Stimulated activated CD8-positive, alpha-beta memory T cell treated with anti-CD3 and anti-CD28 coated beads, Interleukin-12 subunit alpha, Interleukin-12 subunit beta, amount 100 ng/mL, for 1 hour (primary cell): ENCODE results near the gene SCART1.
"Not testable (repeated sequence)": the region's sequence is repeated elsewhere in the genome, so short reads cannot be mapped to it uniquely, and the experiment has no call there.

Experiments
- DNase-seq: peaks from one replicate; pipeline ENCODE4 v3.0.0-alpha.2; 2020; ENCODE audit warnings: low read depth

SCART1 gene

GRCh38 chr10:133474027-133474426 lies 20.3 kb downstream of the SCART1 start:
- no peak for DNase-seq

- no peak for DNase-seq
Observed at GRCh38 chr10:133474665-133475424, 21.1 kb downstream of the SCART1 start.

- DNase-seq = peak; percentile 16
Observed at GRCh38 chr10:133475425-133475734, 21.6 kb downstream of the SCART1 start.

- DNase-seq = no peak
Observed at GRCh38 chr10:133475821-133476640, 22.3 kb downstream of the SCART1 start.

- no peak for DNase-seq
Observed at GRCh38 chr10:133476641-133476990, 22.9 kb downstream of the SCART1 start.

GRCh38 chr10:133481086-133481643 lies 27.4 kb downstream of the SCART1 start:
- no peak for DNase-seq

- no peak for DNase-seq
Observed at GRCh38 chr10:133481657-133482056, 27.9 kb downstream of the SCART1 start.

- no peak for DNase-seq
Observed at GRCh38 chr10:133484818-133485217, 31.1 kb downstream of the SCART1 start.

GRCh38 chr10:133487085-133487484 lies 33.3 kb downstream of the SCART1 start:
- no peak for DNase-seq

- DNase-seq = no peak
Observed at GRCh38 chr10:133488354-133488753, 34.6 kb downstream of the SCART1 start.

- no peak for DNase-seq
Observed at GRCh38 chr10:133489816-133490588, 36.3 kb downstream of the SCART1 start.

- DNase-seq = not testable (repeated sequence)
Observed at GRCh38 chr10:133493562-133493961, 39.8 kb downstream of the SCART1 start.

GRCh38 chr10:133497363-133497762 lies 43.6 kb downstream of the SCART1 start:
- not testable (repeated sequence) for DNase-seq

GRCh38 chr10:133499176-133499575 lies 45.4 kb downstream of the SCART1 start:
- not testable (repeated sequence) for DNase-seq

GRCh38 chr10:133500897-133501296 lies 47.2 kb downstream of the SCART1 start:
- DNase-seq = not testable (repeated sequence)

- no peak for DNase-seq
Observed at GRCh38 chr10:133509700-133510099, 56.0 kb downstream of the SCART1 start.

GRCh38 chr10:133511408-133511807 lies 57.7 kb downstream of the SCART1 start:
- no peak for DNase-seq

- DNase-seq = no peak
Observed at GRCh38 chr10:133511907-133512528, 58.3 kb downstream of the SCART1 start.

- no peak for DNase-seq
Observed at GRCh38 chr10:133515471-133515870, 61.7 kb downstream of the SCART1 start.

GRCh38 chr10:133516057-133516456 lies 62.3 kb downstream of the SCART1 start:
- DNase-seq = no peak

GRCh38 chr10:133518517-133518916 lies 64.8 kb downstream of the SCART1 start:
- not testable (repeated sequence) for DNase-seq
